ENCODE data around the gene PELO. TPM values are rescaled to one million over a fixed set of nuclear protein-coding genes. Genes with fewer than 3 reads are reported as not detected.
A peak's percentile ranks its signal among the peaks of the same experiment; 100 is the strongest.

PELO gene
- total RNA-seq, 2 experiments from 2014 or later, result 12.8 to 17.3 TPM

DNA sequence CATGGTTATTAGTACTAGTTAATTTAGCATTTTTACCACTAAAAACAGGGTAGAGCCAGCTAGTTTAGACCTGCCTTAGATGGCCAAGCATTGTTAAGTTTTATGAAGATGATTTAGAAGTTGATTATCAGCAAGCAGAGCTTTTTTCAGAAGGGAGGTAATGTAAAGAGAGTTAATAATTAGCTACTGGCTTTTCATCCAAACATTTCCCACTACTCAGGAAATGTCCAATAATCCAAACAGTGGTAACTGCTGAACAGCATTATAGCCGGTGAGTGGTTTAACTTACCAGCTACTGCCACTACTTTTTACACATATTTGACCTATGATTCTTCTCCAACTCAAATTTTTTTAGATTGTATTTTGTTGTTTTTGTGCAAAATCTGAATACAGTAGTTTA, 1.7 kb downstream of the PELO start:
- POLR2A ChIA-PET, result interaction anchor here (0.7 kb wide), 1 partner anchor 29 kb away, joined by 3 read pairs; no protein-coding TSS in a partner anchor

GRCh38 chr5:52789851-52790250, 2.1 kb downstream of the PELO start:
- Mint-ChIP-seq H3K9me3 (ENCODE audit: low read depth) (no peaks in the 10 kb centered on the region), H3K4me1 (peaks cover 22% of the 10 kb centered on the region), H3K4me3 (no peak overlapping the region), H3K36me3 (ENCODE audit: low read depth) (no peaks in the 10 kb centered on the region), H3K27ac (no peak overlapping the region), H3K27me3 (peaks cover 15% of the 10 kb centered on the region)
- POLR2A ChIA-PET, result no interaction called here
- CTCF ChIA-PET, result interaction anchor here (0.9 to 1.7 kb wide), 3 partner anchors 9 to 320 kb away, joined by 3 to 13 read pairs (median 4); partner anchors contain the start of gene MOCS2
- intact Hi-C loops (cut with DNase I, micrococcal nuclease), result loop anchor here in 1 of 2 experiments (5.0 kb wide), 1 partner anchor 307 kb away; no protein-coding TSS in a partner anchor
- ATAC-seq (no peak), DNase-seq (no peak)

More for the DNA sequence above, 1.7 kb downstream of the PELO start:
- H3K4me3 Mint-ChIP-seq, result peak overlapping the region; percentile 78
- H3K27me3 Mint-ChIP-seq, result peaks cover 15% of the 10 kb centered on the region
- H3K9me3 Mint-ChIP-seq (ENCODE audit: low read depth), result no peaks in the 10 kb centered on the region
- DNase-seq (no peak), ATAC-seq (no peak)
- CTCF ChIA-PET, result interaction anchor here (0.9 to 1.7 kb wide), 3 partner anchors 10 to 320 kb away, joined by 3 to 13 read pairs (median 4); partner anchors contain the start of gene MOCS2
- H3K27ac Mint-ChIP-seq, result no peak overlapping the region
- intact Hi-C loops (cut with DNase I, micrococcal nuclease), result loop anchor here in 1 of 2 experiments (5.0 kb wide), 1 partner anchor 308 kb away; no protein-coding TSS in a partner anchor
- H3K4me1 Mint-ChIP-seq, result peaks cover 22% of the 10 kb centered on the region
- no peaks in the 10 kb centered on the region for H3K36me3 Mint-ChIP-seq (ENCODE audit: low read depth)

DNA sequence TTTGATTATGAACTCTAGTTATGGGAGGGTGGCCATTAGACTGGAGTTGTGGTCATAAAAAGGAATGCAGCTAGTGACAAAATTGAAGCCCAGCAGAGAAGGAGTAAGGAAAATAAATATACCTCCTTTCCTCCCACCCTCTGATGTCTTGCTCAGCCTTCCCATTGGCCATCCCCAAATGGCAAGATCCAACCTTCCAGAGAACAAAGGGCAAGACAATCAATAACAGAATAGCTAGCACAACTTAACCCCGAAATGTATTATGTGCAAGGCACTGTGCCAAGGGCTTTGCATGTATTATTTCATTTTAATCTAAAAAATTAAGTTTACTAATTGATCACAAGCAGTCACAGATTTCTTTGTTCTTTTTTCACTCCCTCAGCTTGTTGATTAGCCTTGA, 3.6 kb downstream of the PELO start:
- ChIA-PET CTCF (no interaction called here), POLR2A (no interaction called here)
- peaks cover 21% of the 10 kb centered on the region for H3K4me1 Mint-ChIP-seq
- ATAC-seq (no peak), DNase-seq (no peak)
- H3K4me3 Mint-ChIP-seq, result no peak overlapping the region
- intact Hi-C loops (cut with DNase I, micrococcal nuclease), result no loop called here
- no peak overlapping the region for H3K27ac Mint-ChIP-seq
- H3K9me3 Mint-ChIP-seq (ENCODE audit: low read depth), result no peaks in the 10 kb centered on the region
- no peaks in the 10 kb centered on the region for H3K36me3 Mint-ChIP-seq (ENCODE audit: low read depth)
- H3K27me3 Mint-ChIP-seq, result peaks cover 14% of the 10 kb centered on the region

GRCh38 chr5:52794519-52794918, 6.8 kb downstream of the PELO start:
- ChIA-PET POLR2A (no interaction called here), CTCF (no interaction called here)
- Mint-ChIP-seq H3K9me3 (ENCODE audit: low read depth) (no peaks in the 10 kb centered on the region), H3K36me3 (ENCODE audit: low read depth) (no peaks in the 10 kb centered on the region), H3K27me3 (peaks cover 2% of the 10 kb centered on the region), H3K4me3 (no peak overlapping the region), H3K27ac (no peak overlapping the region), H3K4me1 (peaks cover 25% of the 10 kb centered on the region)
- intact Hi-C loops (cut with DNase I, micrococcal nuclease), result no loop called here
- DNase-seq, result no peak
- no peak for ATAC-seq

DNA sequence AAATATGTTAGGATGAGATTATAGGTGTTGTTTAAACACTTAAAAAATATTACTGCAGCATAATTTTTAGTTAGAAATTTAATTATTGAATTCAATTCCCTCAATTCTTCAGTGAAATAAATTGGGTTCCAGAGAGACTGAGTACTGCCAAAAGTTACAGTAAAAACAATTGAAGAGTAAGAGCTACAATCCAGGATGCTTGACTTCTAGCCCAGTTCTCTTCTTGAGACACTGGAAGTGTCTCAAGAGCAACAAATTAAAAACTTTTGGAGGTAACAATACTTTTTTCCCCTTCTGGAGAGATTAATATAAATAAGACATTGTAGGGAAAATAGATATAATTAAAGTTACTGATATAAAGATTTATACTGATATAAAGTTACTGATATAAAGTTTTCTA, 8.3 kb downstream of the PELO start:
- intact Hi-C loops (cut with DNase I, micrococcal nuclease), result no loop called here
- POLR2A ChIA-PET, result no interaction called here
- CTCF ChIA-PET, result interaction anchor here (0.7 to 1.5 kb wide), 4 partner anchors 43 to 120 kb away, joined by 3 to 5 read pairs (median 4); no protein-coding TSS in a partner anchor

GRCh38 chr5:52796516-52797103, 8.9 kb downstream of the PELO start:
- ChIA-PET POLR2A (no interaction called here), CTCF (interaction anchor here (0.7 to 1.5 kb wide), 3 partner anchors 43 to 53 kb away, joined by 3 to 5 read pairs (median 4); no protein-coding TSS in a partner anchor)
- ATAC-seq (no peak), DNase-seq (no peak)
- intact Hi-C loops (cut with DNase I, micrococcal nuclease), result no loop called here
- Mint-ChIP-seq H3K36me3 (ENCODE audit: low read depth) (peaks cover 20% of the 10 kb centered on the region), H3K4me3 (no peak overlapping the region), H3K27ac (no peak overlapping the region), H3K27me3 (no peaks in the 10 kb centered on the region), H3K9me3 (ENCODE audit: low read depth) (no peaks in the 10 kb centered on the region), H3K4me1 (peaks cover 29% of the 10 kb centered on the region)

More for the DNA sequence above, 8.3 kb downstream of the PELO start:
- DNase-seq (no peak), ATAC-seq (no peak)
- peaks cover 14% of the 10 kb centered on the region for H3K36me3 Mint-ChIP-seq (ENCODE audit: low read depth)
- H3K27ac Mint-ChIP-seq, result no peak overlapping the region
- no peak overlapping the region for H3K4me3 Mint-ChIP-seq
- H3K4me1 Mint-ChIP-seq, result peaks cover 24% of the 10 kb centered on the region
- no peaks in the 10 kb centered on the region for H3K27me3 Mint-ChIP-seq
- H3K9me3 Mint-ChIP-seq (ENCODE audit: low read depth), result no peaks in the 10 kb centered on the region

GRCh38 chr5:52798938-52799337, 11.2 kb downstream of the PELO start:
- Mint-ChIP-seq H3K27me3 (no peaks in the 10 kb centered on the region), H3K27ac (peak overlapping the region; percentile 97), H3K4me3 (peak overlapping the region; percentile 91), H3K4me1 (peaks cover 38% of the 10 kb centered on the region), H3K36me3 (ENCODE audit: low read depth) (peaks cover 33% of the 10 kb centered on the region), H3K9me3 (ENCODE audit: low read depth) (no peaks in the 10 kb centered on the region)
- ChIA-PET POLR2A (interaction anchor here (0.8 to 1.0 kb wide), 2 partner anchors 11 to 14 kb away, joined by 3 to 5 read pairs; partner anchors contain the start of genes ITGA1 and PELO), CTCF (interaction anchor here (0.5 to 2.0 kb wide), 10 partner anchors 10 to 143 kb away, joined by 3 to 13 read pairs (median 3); partner anchors contain the start of genes ITGA1 and PELO)
- DNase-seq (no peak), ATAC-seq (no peak)
- intact Hi-C loops (cut with DNase I, micrococcal nuclease), result no loop called here

- POLR2A ChIA-PET, result interaction anchor here (0.8 to 1.0 kb wide), 2 partner anchors 12 to 13 kb away, joined by 3 to 5 read pairs; partner anchors contain the start of genes ITGA1 and PELO
- intact Hi-C loops (cut with DNase I, micrococcal nuclease), result no loop called here
- peak overlapping the region; percentile 97 for H3K27ac Mint-ChIP-seq
Observed at GRCh38 chr5:52799358-52799982, 11.8 kb downstream of the PELO start.

GRCh38 chr5:52799983-52800393, 12.3 kb downstream of the PELO start:
- intact Hi-C loops (cut with DNase I, micrococcal nuclease), result loop anchor here (1.0 to 5.0 kb wide), 6 partner anchors 13 to 1511 kb away; partner anchors contain the start of genes MOCS2 (in 2 of the 2), ARL15 (in 1 of the 2), ITGA1 (in 1 of the 2) and PELO (in 1 of the 2)
- Mint-ChIP-seq H3K9me3 (ENCODE audit: low read depth) (no peaks in the 10 kb centered on the region), H3K27me3 (no peaks in the 10 kb centered on the region), H3K4me3 (peak overlapping the region; percentile 91), H3K27ac (peak overlapping the region; percentile 97), H3K4me1 (peaks cover 47% of the 10 kb centered on the region), H3K36me3 (ENCODE audit: low read depth) (peaks cover 41% of the 10 kb centered on the region)
- ATAC-seq (peak; percentile 91), DNase-seq (peak; percentile 98)
- POLR2A ChIA-PET, result interaction anchor here (0.8 to 1.0 kb wide), 2 partner anchors 12 to 13 kb away, joined by 3 to 5 read pairs; partner anchors contain the start of genes ITGA1 and PELO
- CTCF ChIA-PET, result interaction anchor here (0.7 to 2.0 kb wide), 5 partner anchors 11 to 392 kb away, joined by 3 to 13 read pairs (median 9); no protein-coding TSS in a partner anchor

More at GRCh38 chr5:52799358-52799982, 11.8 kb downstream of the PELO start:
- no peaks in the 10 kb centered on the region for H3K27me3 Mint-ChIP-seq
- peaks cover 38% of the 10 kb centered on the region for H3K36me3 Mint-ChIP-seq (ENCODE audit: low read depth)
- H3K4me1 Mint-ChIP-seq, result peaks cover 43% of the 10 kb centered on the region
- CTCF ChIA-PET, result interaction anchor here (0.5 to 2.0 kb wide), 11 partner anchors 10 to 391 kb away, joined by 3 to 13 read pairs (median 3); partner anchors contain the start of genes ITGA1 and PELO
- no peaks in the 10 kb centered on the region for H3K9me3 Mint-ChIP-seq (ENCODE audit: low read depth)
- ATAC-seq, result peak; percentile 18
- H3K4me3 Mint-ChIP-seq, result peak overlapping the region; percentile 91
- peak; percentile 51 for DNase-seq

GRCh38 chr5:52800394-52801213, 12.9 kb downstream of the PELO start:
- intact Hi-C loops (cut with DNase I, micrococcal nuclease), result loop anchor here (1.0 to 5.0 kb wide), 6 partner anchors 13 to 1510 kb away; partner anchors contain the start of genes MOCS2 (in 2 of the 2), ARL15 (in 1 of the 2), ITGA1 (in 1 of the 2) and PELO (in 1 of the 2)
- ChIA-PET CTCF (interaction anchor here (1.1 to 1.2 kb wide), 2 partner anchors 12 to 26 kb away, joined by 3 to 6 read pairs; no protein-coding TSS in a partner anchor), POLR2A (no interaction called here)
- Mint-ChIP-seq H3K27ac (peak overlapping the region; percentile 97), H3K9me3 (ENCODE audit: low read depth) (no peaks in the 10 kb centered on the region), H3K4me3 (peak overlapping the region; percentile 91), H3K4me1 (peaks cover 51% of the 10 kb centered on the region), H3K27me3 (no peaks in the 10 kb centered on the region), H3K36me3 (ENCODE audit: low read depth) (peaks cover 47% of the 10 kb centered on the region)
- peak; percentile 79 for DNase-seq
- ATAC-seq, result peak; percentile 72

Measured in activated CD4-positive, alpha-beta T cell treated with anti-CD3 and anti-CD28 coated beads for 36 hours (primary cell).